H1 (cell line): ENCODE results near the gene PPP2R1A. TPM values are rescaled to one million over a fixed set of nuclear protein-coding genes. Genes with fewer than 3 reads are reported as not detected.

Source experiments
- CTCF ChIA-PET: fragments of 300-600 bp; sonication (Branson Sonifier 250); formaldehyde crosslinking; loops from one replicate; lab custom pipeline; 2021; ENCODE audit not compliant: partially characterized antibody; lab: Charles Lee
- POLR2A ChIA-PET: fragments of 300-600 bp; sonication (Branson Sonifier 250); formaldehyde crosslinking; loops from one replicate; lab custom pipeline; 2021; ENCODE audit warnings: inconsistent platforms; ENCODE audit not compliant: partially characterized antibody; lab: Charles Lee
- DNase-seq, 2 experiments: peaks; one replicate each; pipeline versions ENCODE4 v3.0.0 to v3.0.0-alpha.2; 2010 to 2022; ENCODE audit warnings: low spot score in 2 of 2, low read depth in 1 of 2, mixed read lengths in 1 of 2
- FAIRE-seq: peaks from 2 replicates; lab custom pipeline; 2011; peaks lifted over from hg19 to GRCh38; lab: Jason Lieb, UNC
- H2AFZ ChIP-seq: 2 replicates; pipeline ENCODE4 v1.8.1; 2012; ENCODE audit warnings: low read length, inconsistent platforms
- H2AK5ac ChIP-seq: 2 replicates; pipeline ENCODE4 v1.6.1; 2013; ENCODE audit warnings: low read depth, low read length
- H2BK120ac ChIP-seq: replicated peaks from 2 replicates; pipeline ENCODE3; 2013; ENCODE audit warnings: low read depth, low read length, inconsistent platforms
- H2BK12ac ChIP-seq: 2 replicates; pipeline ENCODE4 v1.6.1; 2013; ENCODE audit warnings: low read depth, low read length
- H2BK15ac ChIP-seq: 2 replicates; pipeline ENCODE4 v1.6.1; 2013; ENCODE audit warnings: low read length
- H2BK20ac ChIP-seq: 2 replicates; pipeline ENCODE4 v1.6.1; 2013; ENCODE audit warnings: low read length
- H2BK5ac ChIP-seq: 2 replicates; pipeline ENCODE4 v1.6.1; 2013; ENCODE audit warnings: low read depth, low read length
- H3K14ac ChIP-seq: 2 replicates; pipeline ENCODE4 v1.6.1; 2013; ENCODE audit warnings: inconsistent platforms; ENCODE audit not compliant: insufficient read length
- H3K18ac ChIP-seq: 2 replicates; pipeline ENCODE4 v1.6.1; 2013; ENCODE audit warnings: low read length; ENCODE audit errors: extremely low read depth
- H3K23ac ChIP-seq: 2 replicates; pipeline ENCODE4 v1.6.1; 2013; ENCODE audit warnings: inconsistent platforms; ENCODE audit not compliant: insufficient read length
- H3K23me2 ChIP-seq: 2 replicates; pipeline ENCODE4 v1.6.1; 2013; ENCODE audit warnings: low read depth, low read length
- H3K27ac ChIP-seq: 2 replicates; pipeline ENCODE4 v1.6.1; 2011; ENCODE audit warnings: low read depth, low read length, inconsistent platforms
- H3K27me3 ChIP-seq, 4 experiments: replicated peaks in 1 of 4; 1 replicate in 1 of 4; 2 replicates in 3 of 4; pipeline versions ENCODE4 v1.6.1 to v1.8.1; 2011 to 2013; ENCODE audit warnings: low read length in 3 of 4, mild to moderate bottlenecking in 3 of 4, inconsistent platforms in 2 of 4, mixed read lengths in 2 of 4, moderate library complexity in 1 of 4; ENCODE audit not compliant: control insufficient read depth in 3 of 4, insufficient read depth in 3 of 4; ENCODE audit errors: extremely low read depth in 1 of 4
- H3K36me3 ChIP-seq, 4 experiments: 2 replicates each; pipeline versions ENCODE4 v1.6.1 to v1.8.1; 2011 to 2013; ENCODE audit warnings: mild to moderate bottlenecking in 4 of 4, low read length in 3 of 4, moderate library complexity in 2 of 4, control low read depth in 1 of 4, inconsistent platforms in 1 of 4; ENCODE audit not compliant: insufficient read depth in 4 of 4, control insufficient read depth in 2 of 4
- H3K4ac ChIP-seq: replicated peaks from 2 replicates; pipeline ENCODE3; 2013; ENCODE audit warnings: low read length, low read depth, mixed read lengths, inconsistent platforms; ENCODE audit not compliant: insufficient read length
- H3K4me1 ChIP-seq, 4 experiments: replicated peaks in 1 of 4; 1 replicate in 1 of 4; 2 replicates in 3 of 4; pipeline versions ENCODE4 v1.6.1 to v1.8.1; 2011 to 2013; ENCODE audit warnings: low read length in 3 of 4, inconsistent platforms in 2 of 4, mixed read lengths in 1 of 4; ENCODE audit not compliant: insufficient read depth in 4 of 4, control insufficient read depth in 3 of 4
- H3K4me2 ChIP-seq, 2 experiments: 2 replicates each; pipeline versions ENCODE4 v1.6.1 to v1.8.1; 2011 to 2013; ENCODE audit warnings: low read depth in 2 of 2, low read length in 2 of 2, control low read depth in 1 of 2, inconsistent platforms in 1 of 2, mild to moderate bottlenecking in 1 of 2; ENCODE audit not compliant: insufficient read depth in 1 of 2
- H3K4me3 ChIP-seq, 4 experiments: fragments of 200-600, 300-600 bp in 1 of 4; sonication (generic), shearing (Covaris generic), sonication (Bioruptor Twin) in 1 of 4; 2 replicates each; pipeline versions ENCODE4 v1.5.1 to v1.8.1; 2011 to 2016; ENCODE audit warnings: low read length in 4 of 4, low read depth in 3 of 4, control low read depth in 2 of 4, inconsistent platforms in 2 of 4, mild to moderate bottlenecking in 2 of 4, mixed read lengths in 1 of 4, moderate library complexity in 1 of 4; ENCODE audit not compliant: insufficient read depth in 2 of 4; ENCODE audit errors: extremely low read depth in 1 of 4
- H3K56ac ChIP-seq: replicated peaks from 2 replicates; pipeline ENCODE3; 2013; ENCODE audit warnings: low read depth, mild to moderate bottlenecking, mixed read lengths, low read length, inconsistent platforms; ENCODE audit not compliant: insufficient read length
- H3K79me1 ChIP-seq: 2 replicates; pipeline ENCODE4 v1.6.1; 2013; ENCODE audit warnings: low read depth, low read length, control low read depth
- H3K79me2 ChIP-seq, 2 experiments: 2 replicates each; pipeline versions ENCODE4 v1.6.1 to v1.8.1; 2012 to 2013; ENCODE audit warnings: low read length in 2 of 2, mild to moderate bottlenecking in 2 of 2, inconsistent platforms in 1 of 2; ENCODE audit not compliant: insufficient read depth in 2 of 2, control insufficient read depth in 1 of 2
- H3K9ac ChIP-seq, 4 experiments: replicated peaks in 1 of 4; 1 replicate in 1 of 4; 2 replicates in 3 of 4; pipeline versions ENCODE4 v1.6.1 to v1.8.1; 2011 to 2013; ENCODE audit warnings: low read depth in 3 of 4, low read length in 3 of 4, control low read depth in 2 of 4, mild to moderate bottlenecking in 2 of 4, moderate library complexity in 2 of 4, inconsistent platforms in 1 of 4; ENCODE audit errors: extremely low read depth in 1 of 4
- H3K9me3 ChIP-seq, 2 experiments: 2 replicates each; pipeline versions ENCODE4 v1.6.1 to v1.8.1; 2012 to 2013; ENCODE audit warnings: mild to moderate bottlenecking in 2 of 2, moderate library complexity in 2 of 2, control low read depth in 1 of 2, inconsistent platforms in 1 of 2, low read depth in 1 of 2, low read length in 1 of 2, mixed read lengths in 1 of 2; ENCODE audit not compliant: insufficient read depth in 2 of 2
- H4K20me1 ChIP-seq, 2 experiments: replicated peaks in 1 of 2; 2 replicates each; pipeline versions ENCODE3 to v1.8.1; 2011 to 2013; ENCODE audit warnings: inconsistent platforms in 2 of 2, low read length in 2 of 2, mild to moderate bottlenecking in 1 of 2; ENCODE audit not compliant: insufficient read depth in 2 of 2, control insufficient read depth in 1 of 2
- H4K5ac ChIP-seq: 2 replicates; pipeline ENCODE4 v1.6.1; 2013; ENCODE audit warnings: low read length, low read depth, mixed read lengths, inconsistent platforms; ENCODE audit not compliant: insufficient read length
- H4K8ac ChIP-seq: 2 replicates; pipeline ENCODE4 v1.8.0; 2013; ENCODE audit warnings: mild to moderate bottlenecking, moderate library complexity, low read length, inconsistent platforms; ENCODE audit not compliant: insufficient read depth; ENCODE audit errors: extremely low read depth
- H4K91ac ChIP-seq: replicated peaks from 2 replicates; pipeline ENCODE3; 2013; ENCODE audit warnings: low read length, mixed read lengths, inconsistent platforms; ENCODE audit not compliant: insufficient read length
- ASH2L ChIP-seq: fragments of 200-600, 300-600 bp; sonication (generic); IDR thresholded peaks from one replicate; pipeline ENCODE4 v1.7.1; 2017; ENCODE audit warnings: low read length
- ATF2 ChIP-seq: IDR thresholded peaks from 2 replicates; pipeline ENCODE4 v1.6.1; 2012; ENCODE audit warnings: low read length, inconsistent platforms
- CBX5 ChIP-seq: fragments of 300-800, 300-1000 bp; sonication (generic); IDR thresholded peaks from 2 replicates; pipeline ENCODE4 v1.7.1; 2016; ENCODE audit warnings: antibody characterized with exemption, low read length, low read depth
- EZH2 ChIP-seq: fragments of 200-600 bp; sonication (generic); IDR thresholded peaks from 2 replicates; pipeline ENCODE4 v1.7.1; 2012; ENCODE audit warnings: low read depth, mild to moderate bottlenecking, moderate library complexity, low read length, inconsistent platforms; ENCODE audit not compliant: severe bottlenecking
- HDAC6 ChIP-seq: IDR thresholded peaks from one replicate; pipeline ENCODE4 v1.7.1; 2012; ENCODE audit warnings: low read depth, mild to moderate bottlenecking, inconsistent platforms, low read length, moderate library complexity
- JUN ChIP-seq: IDR thresholded peaks from 2 replicates; pipeline ENCODE4 v1.6.1; 2011; ENCODE audit warnings: low read depth, mild to moderate bottlenecking, improper control_type of control experiment, low read length
- MAFK ChIP-seq: IDR thresholded peaks from 2 replicates; pipeline ENCODE4 v1.6.1; 2012; ENCODE audit warnings: low read depth, mild to moderate bottlenecking, improper control_type of control experiment, low read length
- PHF8 ChIP-seq: fragments of 200-600 bp; sonication (generic); conservative IDR thresholded peaks from 2 replicates; pipeline ENCODE4 v1.7.1; 2012; ENCODE audit warnings: low read depth, mild to moderate bottlenecking, inconsistent platforms, low read length, moderate library complexity
- RAD21 ChIP-seq, 2 experiments: IDR thresholded peaks in 1 of 2; conservative IDR thresholded peaks in 1 of 2; 2 replicates each; pipeline ENCODE4 v1.6.1; 2011; ENCODE audit warnings: low read depth in 2 of 2, low read length in 2 of 2, improper control_type of control experiment in 1 of 2, inconsistent platforms in 1 of 2, mild to moderate bottlenecking in 1 of 2, moderate library complexity in 1 of 2
- SP1 ChIP-seq: IDR thresholded peaks from 2 replicates; pipeline ENCODE4 v1.6.1; 2011; ENCODE audit warnings: low read depth, low read length
- TEAD4 ChIP-seq: IDR thresholded peaks from 2 replicates; pipeline ENCODE4 v1.6.1; 2012; ENCODE audit warnings: low read depth, low read length, inconsistent platforms, mixed read lengths
- WGBS, 2 experiments: shearing (Covaris generic) in 1 of 2; methylation state at CpG; one replicate each; pipeline versions ENCODE4 v1.1.6 to v1.1.7; 2013 to 2015; ENCODE audit warnings: low lambda C conversion rate in 2 of 2, mixed read lengths in 2 of 2, inconsistent platforms in 1 of 2, low coverage in 1 of 2, missing lambda C conversion rate in 1 of 2; ENCODE audit not compliant: insufficient replicate concordance in 2 of 2, insufficient coverage in 1 of 2, insufficient read length in 1 of 2; ENCODE audit errors: extremely low coverage in 1 of 2, missing lambda C conversion rate in 1 of 2; 5-methylcytosine and 5-hydroxymethylcytosine counted together
- polyA plus RNA-seq, 7 experiments: library from polyadenylated mRNA; depleted of rRNA in 3 of 7; stranded (reverse) in 5 of 7; unstranded in 2 of 7; fragments of >200 nt in 5 of 7; fragments of 200-250 nt in 2 of 7; gene quantifications; 1 replicate in 5 of 7; 2 replicates in 1 of 7; 4 replicates in 1 of 7; pipeline versions ENCODE4 v1.2.1 to v1.2.3, GENCODE V29; 2011 to 2013; ENCODE audit warnings: missing spikeins in 2 of 7, mixed read lengths in 2 of 7
- total RNA-seq: library from RNA; stranded (reverse); fragmentation: NEBNext Ultra II Directional; extraction: Animal tissue kit (Norgen Biotek cat#: 25700); gene quantifications from 2 replicates; pipeline ENCODE4 v1.2.1, GENCODE V29; 2021

The PPP2R1A gene
- total and polyA plus RNA-seq, 2 of the 8 experiments (the other 6 are each of a cell fraction or from before 2014, with no cell fraction given) = 380 to 382 TPM

- no peak overlapping the region for H2AFZ ChIP-seq
- H3K9me3 ChIP-seq = peaks cover 13 to 16% of the 10 kb centered on the region in 2 experiments
- H3K4me1 ChIP-seq = peaks cover 0 to 4% (median 0%) of the 10 kb centered on the region in 4 experiments; a peak in 2 of 7 replicates
- 86% methylated on average over 3 of the region's 3 CpGs; no CpG with 5 or more reads in 1 of the 2 experiments for WGBS, 2 experiments
- H3K79me1 ChIP-seq = peaks cover 2% of the 10 kb centered on the region; the same call in 1 of the 2 replicates
- no peak overlapping the region for H3K23ac ChIP-seq
- H2AK5ac ChIP-seq = no peak overlapping the region
- H3K14ac ChIP-seq = no peak overlapping the region
- H2BK120ac ChIP-seq = no peak overlapping the region
- FAIRE-seq = no peak
- no peak overlapping the region for H2BK12ac ChIP-seq
- H3K27me3 ChIP-seq = no peaks in the 10 kb centered on the region
- H2BK15ac ChIP-seq = no peak overlapping the region
- H2BK20ac ChIP-seq = no peak overlapping the region
- H3K4ac ChIP-seq = no peak overlapping the region
- no peak for DNase-seq
- H3K79me2 ChIP-seq = peaks cover 0 to 12% of the 10 kb centered on the region in 2 experiments; a peak in 3 of 4 replicates
- peaks cover 6% of the 10 kb centered on the region; the same call in 1 of the 2 replicates for H3K23me2 ChIP-seq
- no peaks in the 10 kb centered on the region for H4K20me1 ChIP-seq
- no peak overlapping the region for H3K27ac ChIP-seq
- H3K56ac ChIP-seq = no peak overlapping the region
- H3K4me3 ChIP-seq = no peak overlapping the region
- no peak overlapping the region for H3K9ac ChIP-seq
- no peaks in the 10 kb centered on the region for H3K36me3 ChIP-seq
- CTCF ChIA-PET = no interaction called here
- no peak overlapping the region for H4K5ac ChIP-seq
- no peak overlapping the region for H3K18ac ChIP-seq
- no peak for TF ChIP-seq JUN
- no peak for TF ChIP-seq MAFK
- no peak for TF ChIP-seq CBX5
- no peak for TF ChIP-seq HDAC6
- no peak for TF ChIP-seq ASH2L
- TF ChIP-seq ATF2 = no peak
- TF ChIP-seq TEAD4 = no peak
- TF ChIP-seq RAD21 (IDR thresholded peaks at IDR 0.05 in 1 of 2, conservative IDR thresholded peaks at IDR 0.05 in 1 of 2; ENCODE audit: low read depth in 2 of 2, low read length in 2 of 2) = no peak
- TF ChIP-seq PHF8 = no peak
- TF ChIP-seq EZH2 = no peak
- no peak for TF ChIP-seq SP1
- no peak overlapping the region for H4K91ac ChIP-seq
- POLR2A ChIA-PET = interaction anchor here (1.0 to 1.4 kb wide), 2 partner anchors 30 to 47 kb away, joined by 4 read pairs; partner anchors contain the start of gene PPP2R1A
- no peak overlapping the region for H4K8ac ChIP-seq
- H2BK5ac ChIP-seq = no peak overlapping the region
- no peak overlapping the region for H3K4me2 ChIP-seq
Observed at GRCh38 chr19:52142001-52142595, 47.8 kb upstream of the PPP2R1A start.
